ENCODE results near the gene YTHDC1.
"Not testable (repeated sequence)": the region's sequence is repeated elsewhere in the genome, so short reads cannot be mapped to it uniquely, and the experiment has no call there.

Gene YTHDC1

GRCh38 chr4:68297137-68297536, 52.8 kb downstream of the YTHDC1 start:
- in situ Hi-C loops (cut with HindIII; ENCODE audit: low sequenced_read_pairs): no loop called here

- in situ Hi-C loops (cut with HindIII; ENCODE audit: low sequenced_read_pairs): no loop called here
Measured at GRCh38 chr4:68291256-68291655, 58.6 kb downstream of the YTHDC1 start.

- in situ Hi-C loops (cut with HindIII; ENCODE audit: low sequenced_read_pairs): no loop called here
Measured at GRCh38 chr4:68288393-68288740, 61.5 kb downstream of the YTHDC1 start.

- in situ Hi-C loops (cut with HindIII; ENCODE audit: low sequenced_read_pairs): no loop called here
Measured at GRCh38 chr4:68287704-68288392, 62.0 kb downstream of the YTHDC1 start.

GRCh38 chr4:68283714-68284113, 66.2 kb downstream of the YTHDC1 start:
- in situ Hi-C loops (cut with HindIII; ENCODE audit: low sequenced_read_pairs): no loop called here

- in situ Hi-C loops (cut with HindIII; ENCODE audit: low sequenced_read_pairs): no loop called here
Measured at GRCh38 chr4:68283095-68283494, 66.8 kb downstream of the YTHDC1 start.

- in situ Hi-C loops (cut with HindIII; ENCODE audit: low sequenced_read_pairs): not testable (repeated sequence)
Measured at GRCh38 chr4:68281796-68282740, 67.8 kb downstream of the YTHDC1 start.

GRCh38 chr4:68278029-68278428, 71.9 kb downstream of the YTHDC1 start:
- in situ Hi-C loops (cut with HindIII; ENCODE audit: low sequenced_read_pairs): no loop called here

GRCh38 chr4:68277627-68278026, 72.3 kb downstream of the YTHDC1 start:
- in situ Hi-C loops (cut with HindIII; ENCODE audit: low sequenced_read_pairs): no loop called here

- in situ Hi-C loops (cut with HindIII; ENCODE audit: low sequenced_read_pairs): no loop called here
Measured at GRCh38 chr4:68272860-68273259, 77.0 kb downstream of the YTHDC1 start.

- in situ Hi-C loops (cut with HindIII; ENCODE audit: low sequenced_read_pairs): no loop called here
Measured at GRCh38 chr4:68272380-68272779, 77.5 kb downstream of the YTHDC1 start.

GRCh38 chr4:68271851-68272357, 78.0 kb downstream of the YTHDC1 start:
- in situ Hi-C loops (cut with HindIII; ENCODE audit: low sequenced_read_pairs): no loop called here

GRCh38 chr4:68267433-68267944, 82.4 kb downstream of the YTHDC1 start:
- in situ Hi-C loops (cut with HindIII; ENCODE audit: low sequenced_read_pairs): no loop called here

GRCh38 chr4:68264875-68265565, 84.9 kb downstream of the YTHDC1 start:
- in situ Hi-C loops (cut with HindIII; ENCODE audit: low sequenced_read_pairs): no loop called here
